ENCODE results near the gene CLINT1. TPM values are rescaled to one million over a fixed set of nuclear protein-coding genes. Genes with fewer than 3 reads are reported as not detected.

The CLINT1 gene
- total and polyA plus RNA-seq, 2 of the 4 experiments (the other 2 are of a cell fraction) = 144 to 146 TPM

- Histone ChIP-seq H4K5ac (ENCODE audit: low read depth, low read length) (no peak overlapping the region), H3K27ac (ENCODE audit: insufficient read depth, low read length) (no peak overlapping the region), H2BK5ac (ENCODE audit: low read depth, low read length, poor library complexity, severe bottlenecking) (no peak overlapping the region), H3K23ac (ENCODE audit: low read depth, low read length) (no peak overlapping the region), H3K14ac (replicated peaks; ENCODE audit: low read depth, low read length) (no peak overlapping the region), H3K4me2 (ENCODE audit: low read depth, low read length) (0 out of 2 replicates have a peak overlapping the region, but pooled peaks have one; percentile 1), H3K27me3 (ENCODE audit: control insufficient read depth, insufficient read depth, low read length) (no peaks in the 10 kb centered on the region), H4K20me1 (ENCODE audit: insufficient read depth, low read length) (no peaks in the 10 kb centered on the region), H3K79me1 (ENCODE audit: low read depth in 1 of 2, low read length in 2 of 2) (no peaks in the 10 kb centered on the region), H3K9ac (ENCODE audit: low read depth, low read length) (no peak overlapping the region), H2BK15ac (ENCODE audit: low read depth, low read length) (no peak overlapping the region), H3K9me1 (ENCODE audit: insufficient read depth, low read length) (no peaks in the 10 kb centered on the region), H3K4me3 (ENCODE audit: insufficient read depth, low read depth, low read length) (no peak overlapping the region), H2AK5ac (ENCODE audit: low read depth, low read length) (no peak overlapping the region), H3K4ac (ENCODE audit: low read depth, low read length) (no peak overlapping the region), H2AFZ (replicated peaks; ENCODE audit: low read length, poor library complexity) (no peak overlapping the region), H4K91ac (ENCODE audit: insufficient read depth, low read depth, low read length) (no peak overlapping the region), H3K18ac (ENCODE audit: low read depth, low read length) (no peak overlapping the region), H3K56ac (ENCODE audit: extremely low read depth, insufficient read depth, low read length) (no peak overlapping the region), H3K4me1 (ENCODE audit: control insufficient read depth, insufficient read depth, low read length) (no peaks in the 10 kb centered on the region), H3K36me3 (ENCODE audit: control insufficient read depth, insufficient read depth, low read length) (no peaks in the 10 kb centered on the region), H2AK9ac (replicated peaks; ENCODE audit: low read depth, low read length, poor library complexity) (no peak overlapping the region), H2BK20ac (ENCODE audit: low read depth, low read length) (no peak overlapping the region), H3K9me3 (ENCODE audit: control insufficient read depth, insufficient read depth, low read length) (no peaks in the 10 kb centered on the region), H2BK120ac (ENCODE audit: low read depth, low read length) (no peak overlapping the region), H4K8ac (ENCODE audit: low read depth in 2 of 2, low read length in 2 of 2) (no peak overlapping the region)
- peak; percentile 84 for ATAC-seq (ENCODE audit: low read depth)
- dilution Hi-C loops (cut with HindIII; ENCODE audit: low sequenced_read_pairs, unreplicated experiment) (no loop called here), intact Hi-C loops (cut with micrococcal nuclease) (no loop called here), in situ Hi-C loops (cut with MboI; ENCODE audit: low sequenced_read_pairs) (no loop called here)
- DNase-seq = peak; percentile 19
- ChIA-PET POLR2A (ENCODE audit: unreplicated experiment) (no interaction called here), CTCF (interaction anchor here (0.6 kb wide), 1 partner anchor 37 kb away, joined by 3 read pairs; no protein-coding TSS in a partner anchor)
- no TSS peak for BruUV-seq (replicated peaks)
- no CpG with 5 or more reads among the region's 2 CpGs for WGBS, 2 experiments (ENCODE audit: extremely low coverage in 2 of 2, insufficient read length in 1 of 2)
- no peak for TF ChIP-seq NFE2L2 (IDR thresholded peaks at IDR 0.05; ENCODE audit: low read depth, low read length)
- no peak for TF ChIP-seq CTCF (conservative IDR thresholded peaks at IDR 0.05; ENCODE audit: low read depth, low read length)
- no peak for TF ChIP-seq SMC3 (IDR thresholded peaks at IDR 0.05; ENCODE audit: low read depth, low read length)
- no peak for TF ChIP-seq USF2 (IDR thresholded peaks at IDR 0.05; ENCODE audit: low read depth, low read length)
- TF ChIP-seq ELK1 (IDR thresholded peaks at IDR 0.05; ENCODE audit: borderline replicate concordance, low read depth, low read length) = no peak
- TF ChIP-seq MXI1 (IDR thresholded peaks at IDR 0.05; ENCODE audit: borderline replicate concordance, low read depth, low read length) = no peak
- no peak for TF ChIP-seq RFX5 (IDR thresholded peaks at IDR 0.05; ENCODE audit: low read depth, low read length)
- no peak for TF ChIP-seq POLR2A (IDR thresholded peaks at IDR 0.05; ENCODE audit: low read depth, low read length)
Observed at GRCh38 chr5:157903117-157903450, 44.1 kb upstream of the CLINT1 start.

Measured in IMR-90 (cell line).